ENCODE data around the gene KRT4.

- no peak for TF ChIP-seq POLR2A (IDR thresholded peaks at IDR 0.05)
- TF ChIP-seq CTCF (IDR thresholded peaks at IDR 0.05) = no peak
Measured at GRCh38 chr12:52802442-52802841, 11.5 kb downstream of the KRT4 start.

Data from testis (tissue), 2 donors.